Choroid plexus epithelial cell (primary cell): ENCODE results near the gene C13orf42.

Experiments used
- DNase-seq: peaks from one replicate; pipeline ENCODE4 v3.0.0-alpha.2; 2010; ENCODE audit warnings: low read depth
- H3K4me3 ChIP-seq: 2 replicates; pipeline ENCODE4 v1.5.1; 2011; ENCODE audit warnings: low read depth, mild to moderate bottlenecking, control low read depth, low read length, moderate library complexity
- CTCF ChIP-seq: conservative IDR thresholded peaks from 2 replicates; pipeline ENCODE4 v1.5.1; 2011; ENCODE audit warnings: low read depth, mild to moderate bottlenecking, control low read depth, inconsistent platforms, low read length, moderate library complexity

Gene C13orf42

DNA sequence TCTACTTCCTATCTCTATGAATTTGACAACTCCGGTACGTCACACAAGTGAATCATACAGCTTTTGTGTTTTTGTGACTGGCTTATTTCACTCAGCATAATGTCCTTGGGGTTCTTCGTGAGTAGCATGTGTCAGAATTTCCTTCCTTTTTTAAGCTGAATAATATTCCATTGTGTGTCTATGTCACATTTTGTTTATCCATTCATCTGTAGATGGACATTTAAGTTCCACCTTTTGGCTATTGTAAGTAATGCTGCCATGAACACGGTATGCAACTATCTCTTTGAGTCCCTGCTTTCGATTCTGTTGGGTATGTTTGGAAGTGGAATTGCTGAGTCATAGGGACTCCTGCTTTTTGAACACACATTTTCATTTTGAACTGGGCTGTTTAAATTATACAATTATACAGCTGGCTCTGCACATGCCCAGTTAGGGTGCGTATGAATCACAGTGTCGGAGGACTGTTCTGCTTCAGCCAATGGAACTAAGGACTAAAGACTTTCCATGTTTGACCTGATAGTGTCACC, 43.0 kb upstream of the C13orf42 start:
- no peak for TF ChIP-seq CTCF
- peak; percentile 55 for DNase-seq
- H3K4me3 ChIP-seq = no peak overlapping the region

DNA sequence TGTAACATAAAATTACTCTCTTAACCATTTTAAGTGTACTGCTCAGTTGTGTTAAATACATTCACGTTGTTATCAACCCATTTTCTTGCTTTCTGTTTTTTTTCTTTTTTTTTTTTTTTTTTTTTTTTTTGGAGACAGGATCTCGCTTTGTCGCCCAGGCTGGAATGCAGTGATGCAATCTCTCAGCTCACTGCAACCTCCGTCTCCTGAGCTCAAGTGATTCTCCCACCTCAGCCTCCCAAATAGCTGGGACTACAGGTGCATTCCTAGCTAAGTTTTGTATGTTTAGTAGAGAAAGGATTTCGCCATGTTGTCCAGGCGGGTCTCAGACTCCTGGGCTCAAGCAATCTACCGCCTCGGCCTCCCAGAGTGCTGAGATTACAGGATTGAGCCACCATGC, 42.5 kb upstream of the C13orf42 start:
- no peak overlapping the region for H3K4me3 ChIP-seq
- no peak for DNase-seq
- no peak for TF ChIP-seq CTCF

- no peak for TF ChIP-seq CTCF
Observed at GRCh38 chr13:51152701-51153100, 41.6 kb upstream of the C13orf42 start.

GRCh38 chr13:51151463-51151862, 40.4 kb upstream of the C13orf42 start:
- no peak for DNase-seq
- no peak for TF ChIP-seq CTCF
- H3K4me3 ChIP-seq = no peak overlapping the region

More at GRCh38 chr13:51152701-51153100, 41.6 kb upstream of the C13orf42 start:
- no peak overlapping the region for H3K4me3 ChIP-seq
- peak; percentile 46 for DNase-seq

DNA sequence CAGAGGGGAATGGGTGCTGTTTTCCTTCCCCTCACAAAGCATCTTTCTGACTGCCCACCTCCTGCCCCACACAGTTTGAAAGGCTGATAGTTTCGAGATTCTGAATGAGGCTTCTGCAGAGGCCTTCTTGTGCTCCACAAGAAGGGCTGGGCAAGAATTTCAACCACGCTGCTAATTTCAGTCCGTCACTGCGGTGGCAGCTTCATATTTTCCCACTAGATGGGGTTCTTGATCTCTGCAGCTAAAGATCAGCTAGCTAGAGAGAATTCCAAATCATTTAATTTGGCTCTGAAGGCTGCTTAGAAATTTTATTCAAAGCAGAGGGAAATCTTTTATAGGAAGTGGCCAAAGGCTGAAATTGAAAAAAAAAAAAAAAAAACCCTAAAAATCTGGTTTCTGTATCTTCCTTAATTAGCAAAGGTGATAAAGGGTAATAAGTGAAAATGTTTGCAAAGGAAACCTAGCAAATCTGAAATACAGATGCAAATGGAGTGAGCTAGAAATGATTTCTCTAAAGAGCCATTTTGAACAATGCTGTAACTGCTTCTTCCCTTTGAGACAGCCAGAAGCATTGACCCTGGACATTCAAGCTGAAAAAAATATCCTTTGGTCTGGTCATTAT, 38.0 kb upstream of the C13orf42 start:
- H3K4me3 ChIP-seq = no peak overlapping the region
- DNase-seq = peak; percentile 88
- peak; percentile 85 for TF ChIP-seq CTCF

GRCh38 chr13:51148223-51148951, 37.3 kb upstream of the C13orf42 start:
- no peak for TF ChIP-seq CTCF
- no peak overlapping the region for H3K4me3 ChIP-seq
- no peak for DNase-seq
